Fibroblast of peridontal ligament (primary cell): ENCODE measurements around the gene BHMT2.

Source experiments
- DNase-seq: peaks from one replicate; pipeline ENCODE4 v3.0.0-alpha.2; 2010; ENCODE audit errors: extremely low read depth

BHMT2 gene

GRCh38 chr5:79069488-79070349 lies at the start of gene BHMT2, which contains the start of gene DMGDH:
TSS of gene BHMT2 (plus strand) at chr5:79069767. CDS start at chr5:79069783, 16 bp downstream.
TSS of gene DMGDH (minus strand) at chr5:79069674. CDS start at chr5:79069620, 54 bp downstream.
- peak; percentile 23 for DNase-seq

GRCh38 chr5:79020861-79021561 lies 48.6 kb upstream of the BHMT2 start:
- peak; percentile 85 for DNase-seq

- DNase-seq, result no peak
Measured at GRCh38 chr5:79021753-79022152, 47.8 kb upstream of the BHMT2 start.

GRCh38 chr5:79022771-79023170 lies 46.8 kb upstream of the BHMT2 start:
- no peak for DNase-seq

- no peak for DNase-seq
Measured at GRCh38 chr5:79023348-79023747, 46.2 kb upstream of the BHMT2 start.

- DNase-seq, result no peak
Measured at GRCh38 chr5:79023947-79024346, 45.6 kb upstream of the BHMT2 start.

GRCh38 chr5:79025054-79025472 lies 44.5 kb upstream of the BHMT2 start:
- peak; percentile 76 for DNase-seq

GRCh38 chr5:79030663-79031484 lies 38.7 kb upstream of the BHMT2 start:
- no peak for DNase-seq

- DNase-seq, result no peak
Measured at GRCh38 chr5:79031485-79031867, 38.1 kb upstream of the BHMT2 start.

- DNase-seq, result no peak
Measured at GRCh38 chr5:79032031-79032695, 37.4 kb upstream of the BHMT2 start.

GRCh38 chr5:79032782-79033181 lies 36.8 kb upstream of the BHMT2 start:
- no peak for DNase-seq

- no peak for DNase-seq
Measured at GRCh38 chr5:79035237-79035636, 34.3 kb upstream of the BHMT2 start.

GRCh38 chr5:79036769-79037168 lies 32.8 kb upstream of the BHMT2 start:
- no peak for DNase-seq

GRCh38 chr5:79042188-79042587 lies 27.4 kb upstream of the BHMT2 start:
- DNase-seq, result no peak

GRCh38 chr5:79047199-79047598 lies 22.4 kb upstream of the BHMT2 start:
- DNase-seq, result no peak

GRCh38 chr5:79048437-79048836 lies 21.1 kb upstream of the BHMT2 start:
- DNase-seq, result no peak

- no peak for DNase-seq
Measured at GRCh38 chr5:79050498-79050897, 19.1 kb upstream of the BHMT2 start.

- no peak for DNase-seq
Measured at GRCh38 chr5:79053321-79053720, 16.2 kb upstream of the BHMT2 start.

- no peak for DNase-seq
Measured at GRCh38 chr5:79055017-79055416, 14.6 kb upstream of the BHMT2 start.

GRCh38 chr5:79056847-79057246 lies 12.7 kb upstream of the BHMT2 start:
- DNase-seq, result no peak

- DNase-seq, result no peak
Measured at GRCh38 chr5:79059674-79060073, 9.9 kb upstream of the BHMT2 start.

GRCh38 chr5:79062436-79062835 lies 7.1 kb upstream of the BHMT2 start:
- DNase-seq, result no peak
